Measurements from ENCODE around the gene ADH6.

The ADH6 gene

DNA sequence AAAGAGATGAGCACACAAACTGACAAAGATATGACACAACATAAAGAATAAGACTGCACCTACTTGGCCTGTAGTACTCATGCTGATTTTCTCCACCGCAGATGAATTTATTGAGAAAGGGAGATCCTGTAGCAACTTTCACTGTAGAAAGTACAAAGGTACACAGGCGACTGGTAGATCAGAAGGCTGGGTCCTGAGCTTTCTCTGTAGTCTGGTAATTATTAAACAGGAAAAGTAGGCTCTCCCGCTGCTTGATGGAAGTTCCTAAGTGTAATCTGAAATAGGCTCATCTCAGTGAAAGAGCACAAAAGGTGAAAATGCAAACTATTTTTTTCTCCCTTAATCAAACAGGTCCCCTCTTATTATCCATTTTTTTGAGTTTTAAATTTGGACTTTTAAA, at the start of gene ADH6:
ADH6 (minus strand) TSS at position 175 of the 400 bp plus-strand sequence; CDS start at position 81, 94 bp downstream.
- no peaks in the 10 kb centered on the region for H4K20me1 ChIP-seq (ENCODE audit: control insufficient read depth, insufficient read depth, low read depth, low read length)
- no peak within 1 kb of the TSS for H3K4me3 ChIP-seq (ENCODE audit: low read length)
- H3K9me3 ChIP-seq (ENCODE audit: control insufficient read depth, insufficient read depth, low read length) = no peaks in the 10 kb centered on the region

DNA sequence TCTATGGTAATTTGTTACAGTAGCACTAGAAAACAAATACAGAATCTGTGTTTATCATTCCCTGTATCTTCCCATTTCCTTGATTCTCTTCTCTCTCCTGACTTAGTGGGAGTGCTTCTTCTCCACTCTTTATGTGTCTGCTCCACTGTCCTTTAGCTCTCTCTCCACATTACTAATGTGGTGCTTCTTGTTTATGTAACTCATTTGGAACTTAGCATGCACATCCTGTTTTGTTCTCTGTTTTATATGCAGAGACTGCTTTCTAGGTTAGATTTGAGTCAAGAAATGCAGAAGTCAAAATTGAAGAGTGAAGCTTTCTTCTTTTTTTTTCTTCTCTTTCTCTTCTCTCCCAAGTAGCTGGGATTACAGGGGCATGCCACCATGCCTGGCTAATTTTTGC, 45.9 kb upstream of the ADH6 start:
- no peaks in the 10 kb centered on the region for H3K4me1 ChIP-seq (ENCODE audit: control insufficient read depth, low read length)
- no peaks in the 10 kb centered on the region for H3K9me3 ChIP-seq (ENCODE audit: control insufficient read depth, insufficient read depth, low read length)
- H3K27ac ChIP-seq (ENCODE audit: low read depth, low read length) = no peak overlapping the region
- H3K36me3 ChIP-seq (ENCODE audit: control insufficient read depth, low read length) = no peaks in the 10 kb centered on the region
- TF ChIP-seq CTCF (IDR thresholded peaks at IDR 0.05; ENCODE audit: low read depth, low read length, poor library complexity, severe bottlenecking) (no peak), EZH2phosphoT487 (IDR thresholded peaks at IDR 0.05; ENCODE audit: borderline replicate concordance, low read length) (no peak)
- no peaks in the 10 kb centered on the region for H4K20me1 ChIP-seq (ENCODE audit: control insufficient read depth, insufficient read depth, low read depth, low read length)
- H3F3A ChIP-seq (ENCODE audit: control insufficient read depth, insufficient read depth) = no peaks in the 10 kb centered on the region
- no peak overlapping the region for H3K4me2 ChIP-seq (ENCODE audit: low read length)
- H3K27me3 ChIP-seq (ENCODE audit: control insufficient read depth, low read length) = no peaks in the 10 kb centered on the region
- H3K9me2 ChIP-seq (replicated peaks; ENCODE audit: control insufficient read depth, low read length) = no peaks in the 10 kb centered on the region
- no peaks in the 10 kb centered on the region for H3K79me2 ChIP-seq (ENCODE audit: control insufficient read depth, low read length)
- H3K4me3 ChIP-seq (ENCODE audit: low read length) = no peak overlapping the region

More for the DNA sequence above, at the start of gene ADH6:
- Histone ChIP-seq H3K27ac (ENCODE audit: low read depth, low read length) (no peak within 1 kb of the TSS), H3K4me1 (ENCODE audit: control insufficient read depth, low read length) (no peaks in the 10 kb centered on the region), H3K79me2 (ENCODE audit: control insufficient read depth, low read length) (no peaks in the 10 kb centered on the region), H3K9me2 (replicated peaks; ENCODE audit: control insufficient read depth, low read length) (no peaks in the 10 kb centered on the region), H3K4me2 (ENCODE audit: low read length) (no peak within 1 kb of the TSS), H3K27me3 (ENCODE audit: control insufficient read depth, low read length) (no peaks in the 10 kb centered on the region), H3K36me3 (ENCODE audit: control insufficient read depth, low read length) (no peaks in the 10 kb centered on the region), H3F3A (ENCODE audit: control insufficient read depth, insufficient read depth) (no peaks in the 10 kb centered on the region)
- TF ChIP-seq CTCF (IDR thresholded peaks at IDR 0.05; ENCODE audit: low read depth, low read length, poor library complexity, severe bottlenecking) (no peak), EZH2phosphoT487 (IDR thresholded peaks at IDR 0.05; ENCODE audit: borderline replicate concordance, low read length) (no peak)

- no peaks in the 10 kb centered on the region for H3K27me3 ChIP-seq (ENCODE audit: control insufficient read depth, low read length)
- H3K9me3 ChIP-seq (ENCODE audit: control insufficient read depth, insufficient read depth, low read length) = no peaks in the 10 kb centered on the region
- H3K4me2 ChIP-seq (ENCODE audit: low read length) = no peak overlapping the region
- no peaks in the 10 kb centered on the region for H3K79me2 ChIP-seq (ENCODE audit: control insufficient read depth, low read length)
- no peaks in the 10 kb centered on the region for H3K4me1 ChIP-seq (ENCODE audit: control insufficient read depth, low read length)
- no peak overlapping the region for H3K27ac ChIP-seq (ENCODE audit: low read depth, low read length)
- H4K20me1 ChIP-seq (ENCODE audit: control insufficient read depth, insufficient read depth, low read depth, low read length) = no peaks in the 10 kb centered on the region
- no peaks in the 10 kb centered on the region for H3F3A ChIP-seq (ENCODE audit: control insufficient read depth, insufficient read depth)
- no peak overlapping the region for H3K4me3 ChIP-seq (ENCODE audit: low read length)
- TF ChIP-seq EZH2phosphoT487 (IDR thresholded peaks at IDR 0.05; ENCODE audit: borderline replicate concordance, low read length) (no peak), CTCF (IDR thresholded peaks at IDR 0.05; ENCODE audit: low read depth, low read length, poor library complexity, severe bottlenecking) (no peak)
- H3K36me3 ChIP-seq (ENCODE audit: control insufficient read depth, low read length) = no peaks in the 10 kb centered on the region
- H3K9me2 ChIP-seq (replicated peaks; ENCODE audit: control insufficient read depth, low read length) = no peaks in the 10 kb centered on the region
Observed at GRCh38 chr4:99252746-99253145, 33.7 kb upstream of the ADH6 start.

DNA sequence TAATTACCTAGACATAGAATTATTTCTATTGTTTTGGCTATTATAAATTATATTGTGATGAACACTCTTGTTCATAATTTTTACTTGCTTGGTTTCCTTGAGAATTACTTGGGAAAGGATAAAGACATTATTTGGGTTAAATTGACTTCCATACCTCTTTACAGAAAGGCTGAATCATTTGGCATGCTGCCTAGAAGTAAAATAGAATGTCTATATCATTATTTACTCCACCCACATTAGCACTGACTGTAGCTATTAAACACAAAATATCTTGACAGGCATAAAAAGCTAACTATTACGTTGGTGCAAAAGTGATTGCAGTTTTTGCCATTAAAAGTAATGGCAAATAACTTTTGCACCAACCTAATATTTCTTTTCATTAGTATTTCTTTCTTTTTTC, 29.7 kb upstream of the ADH6 start:
- H3K4me3 ChIP-seq (ENCODE audit: low read length) = no peak overlapping the region
- TF ChIP-seq EZH2phosphoT487 (IDR thresholded peaks at IDR 0.05; ENCODE audit: borderline replicate concordance, low read length) = no peak
- no peak for TF ChIP-seq CTCF (IDR thresholded peaks at IDR 0.05; ENCODE audit: low read depth, low read length, poor library complexity, severe bottlenecking)
- H3K36me3 ChIP-seq (ENCODE audit: control insufficient read depth, low read length) = no peaks in the 10 kb centered on the region
- no peak overlapping the region for H3K27ac ChIP-seq (ENCODE audit: low read depth, low read length)
- no peaks in the 10 kb centered on the region for H3K9me3 ChIP-seq (ENCODE audit: control insufficient read depth, insufficient read depth, low read length)
- H3K9me2 ChIP-seq (replicated peaks; ENCODE audit: control insufficient read depth, low read length) = no peaks in the 10 kb centered on the region
- H3K27me3 ChIP-seq (ENCODE audit: control insufficient read depth, low read length) = no peaks in the 10 kb centered on the region
- H3K79me2 ChIP-seq (ENCODE audit: control insufficient read depth, low read length) = no peaks in the 10 kb centered on the region
- H3K4me2 ChIP-seq (ENCODE audit: low read length) = no peak overlapping the region
- no peaks in the 10 kb centered on the region for H3K4me1 ChIP-seq (ENCODE audit: control insufficient read depth, low read length)
- no peaks in the 10 kb centered on the region for H3F3A ChIP-seq (ENCODE audit: control insufficient read depth, insufficient read depth)
- H4K20me1 ChIP-seq (ENCODE audit: control insufficient read depth, insufficient read depth, low read depth, low read length) = no peaks in the 10 kb centered on the region

Measured in DOHH2 (cell line).